Kidney epithelial cell (primary cell): ENCODE results near the gene CTU1. TPM values are rescaled to one million over a fixed set of nuclear protein-coding genes. Genes with fewer than 3 reads are reported as not detected.
"Not testable (repeated sequence)": the region's sequence is repeated elsewhere in the genome, so short reads cannot be mapped to it uniquely, and the experiment has no call there.

Source experiments
- DNase-seq: peaks from one replicate; pipeline ENCODE4 v3.0.0-alpha.2; 2010; ENCODE audit warnings: low read depth
- H3K27me3 ChIP-seq: 2 replicates; pipeline ENCODE4 v1.6.0; 2011; ENCODE audit warnings: low read length; ENCODE audit not compliant: control insufficient read depth, insufficient read depth
- H3K36me3 ChIP-seq: 2 replicates; pipeline ENCODE4 v1.5.1; 2011; ENCODE audit warnings: low read length; ENCODE audit not compliant: control insufficient read depth, insufficient read depth
- H3K4me3 ChIP-seq: 2 replicates; pipeline ENCODE4 v1.5.1; 2011; ENCODE audit warnings: low read depth, mild to moderate bottlenecking, control low read depth, low read length
- total RNA-seq: library from RNA; depleted of rRNA; stranded (reverse); fragments of >200 nt; gene quantifications from 2 replicates; pipeline ENCODE4 v1.2.3, GENCODE V29; 2015
- TF ChIP-seq, protein P1 (sequence below): IDR thresholded peaks from 2 replicates; pipeline ENCODE4 v1.5.1; 2011; ENCODE audit warnings: mild to moderate bottlenecking, moderate library complexity, low read length, control low read depth, inconsistent platforms; ENCODE audit not compliant: insufficient read depth, poor library complexity, severe bottlenecking

CTU1 gene
- total RNA-seq, 1 donor from 2014 or later = 23.6 TPM

DNA sequence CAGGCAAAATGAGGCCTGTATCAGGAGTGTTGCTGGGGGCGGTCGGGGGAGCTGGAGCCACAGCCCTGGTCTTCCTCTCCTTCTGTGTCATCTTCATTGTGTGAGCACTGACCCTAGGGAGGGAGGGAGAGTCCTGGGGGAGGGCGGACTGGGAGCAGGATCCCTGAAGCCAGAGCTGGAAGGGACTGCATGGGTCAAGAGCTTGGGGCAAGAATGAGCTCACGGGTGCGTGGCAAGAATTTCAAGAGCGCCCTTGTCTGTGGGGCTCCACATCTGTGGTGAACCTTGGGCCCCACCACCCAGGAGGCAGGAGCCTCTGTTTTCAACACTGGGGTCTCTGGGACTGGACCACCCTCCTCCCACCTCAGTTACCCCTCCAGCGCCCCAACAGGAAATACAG, 38.5 kb upstream of the CTU1 start:
- TF ChIP-seq, protein P1, sequence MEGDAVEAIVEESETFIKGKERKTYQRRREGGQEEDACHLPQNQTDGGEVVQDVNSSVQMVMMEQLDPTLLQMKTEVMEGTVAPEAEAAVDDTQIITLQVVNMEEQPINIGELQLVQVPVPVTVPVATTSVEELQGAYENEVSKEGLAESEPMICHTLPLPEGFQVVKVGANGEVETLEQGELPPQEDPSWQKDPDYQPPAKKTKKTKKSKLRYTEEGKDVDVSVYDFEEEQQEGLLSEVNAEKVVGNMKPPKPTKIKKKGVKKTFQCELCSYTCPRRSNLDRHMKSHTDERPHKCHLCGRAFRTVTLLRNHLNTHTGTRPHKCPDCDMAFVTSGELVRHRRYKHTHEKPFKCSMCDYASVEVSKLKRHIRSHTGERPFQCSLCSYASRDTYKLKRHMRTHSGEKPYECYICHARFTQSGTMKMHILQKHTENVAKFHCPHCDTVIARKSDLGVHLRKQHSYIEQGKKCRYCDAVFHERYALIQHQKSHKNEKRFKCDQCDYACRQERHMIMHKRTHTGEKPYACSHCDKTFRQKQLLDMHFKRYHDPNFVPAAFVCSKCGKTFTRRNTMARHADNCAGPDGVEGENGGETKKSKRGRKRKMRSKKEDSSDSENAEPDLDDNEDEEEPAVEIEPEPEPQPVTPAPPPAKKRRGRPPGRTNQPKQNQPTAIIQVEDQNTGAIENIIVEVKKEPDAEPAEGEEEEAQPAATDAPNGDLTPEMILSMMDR = no peak
- Histone ChIP-seq H3K27me3 (no peaks in the 10 kb centered on the region), H3K4me3 (no peak overlapping the region), H3K36me3 (no peaks in the 10 kb centered on the region)
- no peak for DNase-seq

DNA sequence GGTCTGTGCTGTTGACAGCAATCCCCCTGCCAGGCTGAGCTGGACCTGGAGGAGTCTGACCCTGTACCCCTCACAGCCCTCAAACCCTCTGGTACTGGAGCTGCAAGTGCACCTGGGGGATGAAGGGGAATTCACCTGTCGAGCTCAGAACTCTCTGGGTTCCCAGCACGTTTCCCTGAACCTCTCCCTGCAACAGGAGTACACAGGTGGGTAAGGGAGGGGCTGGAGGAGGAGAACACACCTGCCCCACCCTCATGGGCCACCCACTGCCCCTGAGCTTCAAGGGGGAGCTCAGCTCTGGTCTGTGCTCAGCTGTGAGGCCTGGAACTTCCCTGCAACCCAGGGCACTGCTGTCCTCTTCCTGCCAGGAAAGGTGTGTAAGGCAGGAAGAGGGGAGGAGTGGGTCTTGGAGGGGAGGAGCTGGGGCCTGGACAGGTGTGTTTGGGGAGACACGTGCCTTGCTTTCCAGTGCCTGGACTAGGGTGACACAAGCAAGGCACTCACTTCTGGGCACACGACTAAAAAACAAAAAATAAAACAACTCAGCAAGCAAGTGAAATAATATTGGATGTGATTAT, 37.8 kb upstream of the CTU1 start:
- no peak for DNase-seq
- Histone ChIP-seq H3K4me3 (no peak overlapping the region), H3K27me3 (no peaks in the 10 kb centered on the region), H3K36me3 (no peaks in the 10 kb centered on the region)
- TF ChIP-seq, protein P1 = no peak

DNA sequence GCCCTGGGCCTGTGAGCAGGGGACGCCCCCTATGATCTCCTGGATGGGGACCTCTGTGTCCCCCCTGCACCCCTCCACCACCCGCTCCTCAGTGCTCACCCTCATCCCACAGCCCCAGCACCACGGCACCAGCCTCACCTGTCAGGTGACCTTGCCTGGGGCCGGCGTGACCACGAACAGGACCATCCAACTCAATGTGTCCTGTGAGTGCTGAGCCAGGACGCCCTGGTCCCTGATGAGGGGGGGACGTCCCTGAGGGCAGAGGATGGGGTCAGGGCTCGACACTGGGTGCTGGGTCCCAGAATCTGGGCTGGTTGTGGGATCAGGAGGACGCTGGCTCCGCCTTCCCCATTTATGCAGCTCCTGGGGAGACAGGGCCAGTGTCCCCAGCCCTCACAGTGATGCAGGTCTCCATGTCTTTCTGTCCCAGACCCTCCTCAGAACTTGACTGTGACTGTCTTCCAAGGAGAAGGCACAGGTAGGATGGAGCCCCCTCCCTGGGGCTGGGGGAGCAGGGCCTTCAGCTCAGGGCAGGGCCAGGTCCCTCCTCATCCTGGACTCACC, 36.4 kb upstream of the CTU1 start:
- DNase-seq = no peak
- TF ChIP-seq, protein P1 = no peak
- Histone ChIP-seq H3K36me3 (no peaks in the 10 kb centered on the region), H3K27me3 (no peaks in the 10 kb centered on the region), H3K4me3 (no peak overlapping the region)

DNA sequence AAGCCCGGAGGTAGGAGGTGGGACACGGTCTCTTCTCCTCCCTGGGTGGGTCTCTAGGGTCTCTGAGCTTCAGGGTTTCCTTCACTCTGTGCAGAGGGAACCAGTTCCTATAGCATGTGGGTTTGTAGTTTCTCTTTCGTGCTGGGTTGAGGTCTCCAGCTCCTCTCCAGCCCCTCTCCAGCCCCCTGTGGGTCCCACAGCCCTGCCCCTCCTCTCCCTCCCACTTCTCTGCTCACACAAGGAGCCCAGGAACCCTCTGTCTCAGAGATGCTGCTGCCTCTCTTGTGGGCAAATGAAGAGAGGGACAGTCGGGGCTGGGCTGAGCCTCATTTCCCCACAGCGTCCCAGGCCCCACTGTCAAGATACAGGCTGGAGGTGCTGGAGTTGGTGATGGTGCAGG, 35.3 kb upstream of the CTU1 start:
- no peak for DNase-seq
- Histone ChIP-seq H3K4me3 (no peak overlapping the region), H3K27me3 (no peaks in the 10 kb centered on the region), H3K36me3 (no peaks in the 10 kb centered on the region)
- TF ChIP-seq, protein P1 = no peak

DNA sequence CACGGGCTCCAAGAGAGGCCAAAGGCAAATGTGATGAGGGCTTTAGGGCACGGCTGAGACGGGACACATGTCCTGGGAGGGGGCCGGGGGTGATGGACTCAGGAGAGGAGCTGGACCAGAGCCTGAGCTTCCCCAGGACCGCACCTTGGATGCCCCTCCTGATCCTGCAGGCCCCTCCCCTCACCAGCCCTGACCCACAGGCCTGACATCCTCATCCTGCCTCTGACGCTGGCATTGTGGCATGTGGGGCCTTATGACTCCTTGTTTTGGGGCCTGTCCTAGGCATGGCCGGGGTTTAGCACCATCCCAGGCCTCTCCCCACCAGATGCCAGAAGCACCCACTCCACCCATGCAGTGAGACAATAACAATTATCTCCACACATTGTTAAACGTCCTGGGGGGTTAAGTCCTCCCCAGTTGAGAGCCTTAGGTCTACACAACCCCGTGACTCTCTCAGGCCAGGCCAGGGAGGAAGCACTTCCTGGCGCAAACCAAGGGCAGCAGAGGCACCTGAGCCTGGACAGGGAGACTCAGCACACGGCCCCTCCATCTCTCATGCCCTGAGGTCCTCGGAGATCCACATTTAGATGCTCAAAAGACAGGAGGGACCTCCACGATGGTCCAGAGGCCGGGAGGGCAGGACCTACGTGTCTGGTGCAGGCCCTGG, 34.7 kb upstream of the CTU1 start:
- not testable (repeated sequence) for H3K36me3 ChIP-seq, H3K27me3 ChIP-seq, DNase-seq, H3K4me3 ChIP-seq

DNA sequence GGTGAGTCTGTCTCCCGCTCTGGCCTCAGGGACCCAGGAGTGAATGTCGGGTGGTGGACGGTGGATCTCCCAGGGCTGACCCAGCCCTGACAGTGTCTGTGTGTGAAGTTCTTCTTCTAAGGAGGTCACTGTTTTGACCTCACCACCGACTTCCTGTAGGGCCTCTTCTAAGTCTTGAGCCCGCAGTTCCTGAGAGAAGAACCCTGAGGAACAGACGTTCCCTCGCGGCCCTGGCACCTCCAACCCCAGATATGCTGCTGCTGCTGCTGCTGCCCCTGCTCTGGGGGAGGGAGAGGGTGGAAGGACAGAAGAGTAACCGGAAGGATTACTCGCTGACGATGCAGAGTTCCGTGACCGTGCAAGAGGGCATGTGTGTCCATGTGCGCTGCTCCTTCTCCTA, 33.9 kb upstream of the CTU1 start, which contains the start of gene SIGLEC7:
Gene SIGLEC7 (plus strand): TSS at position 183 of the 400 bp plus-strand sequence. CDS start 69 bp downstream, at position 252.
- no peak for DNase-seq
- H3K36me3 ChIP-seq = no peaks in the 10 kb centered on the region
- no peak within 1 kb of the TSS for H3K4me3 ChIP-seq
- TF ChIP-seq, protein P1 = no peak
- no peaks in the 10 kb centered on the region for H3K27me3 ChIP-seq
